HT1080 (cell line): ENCODE data around the gene CBLB. TPM values are rescaled to one million over a fixed set of nuclear protein-coding genes. Genes with fewer than 3 reads are reported as not detected.

Experiments
- DNase-seq: peaks from one replicate; pipeline ENCODE4 v3.0.0-alpha.2; 2015; ENCODE audit warnings: low read depth
- total RNA-seq: library from RNA; depleted of rRNA; stranded (reverse); fragments of >200 nt; shearing (Covaris generic); gene quantifications from 2 replicates; pipeline ENCODE4 v1.2.3, GENCODE V29; 2014

The CBLB gene
- total RNA-seq, 1 experiment from 2014 or later: 5.1 TPM

DNA sequence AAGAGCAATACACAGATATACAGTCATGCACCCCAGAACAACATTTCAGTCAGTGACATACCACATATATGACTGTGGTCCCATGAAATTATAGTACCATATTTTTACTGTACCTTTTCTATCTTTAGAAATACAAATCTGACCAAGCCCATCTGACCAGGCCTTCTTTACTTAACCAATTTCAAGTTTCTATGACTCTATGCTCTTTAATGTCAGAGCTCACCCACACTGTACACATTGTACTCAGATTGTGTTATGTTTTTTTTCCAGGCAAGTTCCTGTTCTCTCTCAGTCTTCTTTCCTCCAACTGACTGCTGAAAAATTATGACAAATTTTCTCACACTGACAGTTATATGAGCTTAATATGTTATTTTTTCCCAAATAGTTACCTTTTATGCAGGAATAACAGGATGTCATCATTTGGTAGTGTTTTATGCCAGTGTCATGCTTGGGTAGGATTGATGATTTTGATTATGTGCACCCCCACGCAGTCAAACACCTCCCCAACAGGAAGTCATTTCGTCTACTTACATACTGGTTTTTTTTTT, 8.0 kb upstream of the CBLB start:
- no peak for DNase-seq

DNA sequence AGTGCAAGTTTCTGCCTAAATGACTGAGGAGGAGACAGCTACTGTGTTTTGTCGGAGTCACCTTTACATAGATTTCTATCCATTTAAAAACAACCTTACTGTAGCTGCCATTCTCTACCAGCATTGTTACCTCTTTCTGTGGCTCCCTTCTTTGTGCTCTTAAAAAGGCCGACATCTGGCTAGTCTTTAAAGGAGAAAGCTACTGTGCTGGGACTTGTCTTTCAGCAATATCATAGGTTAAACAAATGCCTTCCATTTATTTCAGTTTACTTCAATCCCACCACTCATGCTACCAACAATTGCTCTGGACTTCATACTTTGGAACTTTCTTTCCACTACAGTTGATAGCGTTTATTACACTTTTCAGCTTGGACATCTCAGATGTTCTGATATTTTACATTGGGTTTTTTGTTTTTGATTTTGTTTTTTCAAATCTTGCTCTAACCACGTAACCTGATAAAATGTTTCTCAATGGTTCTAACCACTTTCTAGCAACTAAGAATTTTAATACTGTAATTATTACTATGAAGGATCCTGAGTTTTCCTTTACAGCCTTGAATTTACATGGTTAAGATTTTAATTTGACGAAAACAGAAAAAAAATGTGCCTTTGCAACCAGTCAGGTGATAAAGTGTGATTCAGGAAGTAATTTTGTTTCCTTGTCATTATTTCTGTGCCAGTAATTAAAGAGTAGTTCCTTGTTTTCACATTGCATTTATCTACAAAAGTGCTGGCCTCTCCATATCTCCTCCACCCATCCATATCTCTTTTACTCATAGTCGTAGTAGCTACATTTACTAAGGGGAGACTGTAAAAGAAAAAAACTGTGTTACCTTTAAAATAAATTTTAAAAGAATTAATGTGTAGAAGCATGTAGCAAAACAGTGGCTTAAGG, 1.3 kb upstream of the CBLB start:
- peak; percentile 10 for DNase-seq

DNA sequence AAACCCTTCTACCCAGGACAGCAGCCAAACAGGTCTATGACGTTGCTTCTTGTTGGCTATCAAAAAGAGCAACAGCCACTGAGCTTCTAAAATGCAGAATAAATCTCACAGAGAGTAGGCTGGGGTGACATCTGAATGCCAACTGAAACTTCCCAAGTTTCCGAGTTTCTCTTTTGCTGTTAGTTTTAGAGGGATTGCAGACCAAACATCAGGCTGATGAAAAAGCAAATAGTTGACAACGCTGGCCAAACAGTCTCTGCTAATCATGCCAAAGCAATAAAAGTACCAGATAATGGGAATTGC, 670 bp upstream of the CBLB start:
- DNase-seq: no peak

DNA sequence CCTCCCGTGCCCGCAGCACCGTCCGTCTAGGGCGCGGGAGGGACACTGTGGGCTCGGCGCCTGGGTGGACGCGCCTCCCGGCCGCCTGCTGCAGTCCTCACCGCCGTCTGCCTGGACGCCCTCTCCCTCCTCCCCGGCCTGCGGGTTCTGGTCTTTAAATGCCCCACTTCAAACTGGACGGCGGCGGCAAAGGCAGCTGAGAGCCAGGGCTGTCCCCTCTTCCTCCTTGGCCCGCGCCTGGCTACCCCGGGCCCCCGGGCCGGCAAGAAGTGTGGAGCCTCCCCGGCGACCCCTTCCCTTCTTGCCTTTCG, 426 bp downstream of the CBLB start:
- peak; percentile 58 for DNase-seq

DNA sequence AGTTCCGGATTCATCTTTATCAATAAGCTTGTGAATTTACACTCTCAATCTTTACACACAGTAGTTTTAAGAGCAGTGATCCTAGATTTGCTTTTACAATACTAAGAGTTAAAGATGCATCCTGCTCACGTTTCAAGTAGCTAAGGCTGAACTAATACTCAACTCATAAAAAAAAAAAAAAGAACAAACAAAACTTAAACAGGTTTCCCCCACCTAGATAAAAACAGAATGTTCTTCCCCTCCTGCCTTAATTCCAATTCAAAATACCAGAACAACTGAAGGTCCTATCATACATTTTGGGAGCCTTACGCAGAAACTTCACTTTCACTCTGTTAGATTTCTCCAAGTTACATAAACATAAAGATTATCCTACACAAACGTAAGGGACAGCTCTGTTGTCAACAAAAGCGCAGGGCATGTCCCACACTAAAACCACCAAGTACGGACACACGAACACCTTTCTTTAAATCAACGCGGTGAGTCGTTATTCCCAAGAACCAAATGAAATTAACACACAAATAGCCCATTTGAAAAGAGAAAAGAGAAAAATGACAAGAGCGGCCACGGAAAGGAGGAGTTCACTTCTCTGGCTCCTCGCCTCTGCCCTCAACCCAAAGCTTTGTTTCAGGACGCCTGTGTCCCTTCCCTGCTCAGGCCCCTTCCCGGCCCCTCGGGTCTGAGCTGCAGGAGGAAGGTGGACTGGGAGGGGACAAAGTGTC, 941 bp downstream of the CBLB start:
- peak; percentile 7 for DNase-seq

DNA sequence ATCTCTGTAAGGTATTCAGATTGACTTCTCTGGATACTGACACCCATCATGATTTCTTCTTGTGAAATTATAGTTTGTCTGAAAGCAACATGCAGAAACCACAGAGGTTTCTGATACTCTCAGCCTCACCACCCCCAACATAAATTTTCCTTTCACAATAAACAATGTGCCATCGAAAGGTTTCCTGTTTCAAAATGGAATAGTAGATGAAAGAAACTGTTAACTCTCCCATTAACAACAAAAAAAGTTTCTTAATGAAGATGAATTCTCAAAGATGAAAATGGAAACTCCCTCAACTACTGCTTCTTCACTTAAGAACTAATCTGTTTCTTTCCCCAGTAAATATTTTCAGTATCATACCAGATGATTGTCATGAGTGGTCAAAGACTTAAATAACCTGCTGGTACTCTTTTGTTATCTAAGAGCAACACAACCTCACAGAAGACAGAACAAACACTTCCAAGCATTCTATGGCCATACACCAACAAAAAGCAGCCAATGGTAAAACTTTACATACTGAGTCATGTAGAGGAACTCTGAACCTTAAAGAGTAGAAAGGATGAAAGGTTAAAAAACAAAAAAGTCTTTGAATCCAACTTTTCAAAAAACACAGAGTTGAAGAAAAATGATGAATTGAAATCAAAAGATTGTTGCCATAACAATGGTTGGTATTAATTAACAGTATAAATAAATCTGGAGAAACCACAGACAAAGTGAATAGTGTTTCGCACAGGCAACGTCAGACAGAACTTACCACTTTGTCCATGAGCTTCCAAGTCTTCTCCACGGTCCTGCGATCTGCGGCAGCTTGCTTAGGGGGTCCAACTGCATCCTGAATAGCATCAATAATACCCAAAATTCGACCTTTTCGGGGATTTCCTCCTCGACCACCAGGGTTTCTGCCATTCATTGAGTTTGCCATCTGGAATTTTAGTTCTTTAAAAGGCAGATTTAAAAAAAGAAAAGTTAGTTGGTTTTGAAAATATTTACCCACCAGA, 1.9 kb downstream of the CBLB start:
- DNase-seq: peak; percentile 19

DNA sequence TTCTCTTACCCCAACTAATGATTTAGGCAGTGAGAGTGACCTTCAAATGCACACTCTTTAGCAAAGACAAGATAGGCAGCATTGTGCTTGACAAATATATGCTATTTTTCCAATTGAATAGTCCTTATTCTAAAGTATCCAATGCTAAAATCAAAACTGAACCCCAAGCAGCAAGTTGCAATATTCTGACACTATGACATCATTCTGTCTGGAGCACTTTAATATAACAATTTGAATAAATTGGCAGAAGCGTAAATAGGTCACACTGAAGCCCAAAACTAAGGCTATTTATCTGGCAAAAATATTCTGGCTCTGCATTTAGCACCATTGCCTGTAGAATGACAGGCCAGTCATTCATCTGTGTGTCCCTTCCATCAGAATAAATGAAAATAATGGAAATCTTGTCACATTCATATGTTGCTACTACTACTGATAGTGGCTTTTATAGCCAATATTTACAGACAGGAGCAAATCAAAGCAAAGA, 2.9 kb downstream of the CBLB start:
- no peak for DNase-seq

DNA sequence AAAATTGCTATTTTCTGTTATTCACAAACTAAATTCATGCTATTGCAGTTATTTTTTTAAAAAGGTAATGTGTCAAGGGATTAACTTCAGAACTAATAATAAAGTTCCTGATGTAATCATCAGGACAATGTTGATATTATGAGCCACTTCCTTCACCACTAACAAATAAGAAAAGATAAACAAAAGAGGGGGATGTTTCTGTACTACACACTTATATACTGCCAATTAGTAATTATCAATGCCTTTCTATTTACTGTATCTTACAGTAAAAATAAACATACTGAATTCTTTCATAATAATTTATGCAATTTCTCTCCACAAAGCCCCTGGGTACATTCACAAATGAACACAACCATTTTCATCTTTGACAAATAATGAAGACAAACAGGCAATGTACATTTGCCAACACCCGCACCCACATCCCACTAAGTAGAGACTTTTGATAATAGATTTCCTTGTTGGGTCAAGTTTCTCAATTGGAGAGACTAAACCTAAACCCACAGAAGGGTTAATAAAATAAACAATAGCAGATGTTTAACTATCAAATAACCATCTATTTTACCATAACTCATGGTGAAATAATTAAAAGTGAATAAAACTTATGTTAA, 3.7 kb downstream of the CBLB start:
- no peak for DNase-seq

DNA sequence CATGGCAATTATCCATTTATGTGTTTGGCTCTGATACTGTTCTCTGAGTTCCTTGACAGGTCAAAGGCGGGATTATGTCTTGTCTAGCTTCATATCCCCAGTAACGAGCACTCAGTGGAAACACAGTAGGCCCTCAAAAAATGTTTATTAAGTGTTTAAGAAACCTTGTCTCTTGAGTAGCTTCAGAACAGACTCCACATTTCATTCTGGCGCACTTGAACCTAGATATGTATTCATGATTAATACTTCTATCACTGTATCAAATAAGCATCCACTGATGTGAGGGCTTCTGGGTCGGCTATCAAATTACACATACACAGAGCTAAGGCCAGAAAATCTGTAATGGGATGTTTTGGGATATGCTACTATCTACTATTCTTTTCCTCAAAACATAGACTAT, 4.6 kb downstream of the CBLB start:
- DNase-seq: no peak

DNA sequence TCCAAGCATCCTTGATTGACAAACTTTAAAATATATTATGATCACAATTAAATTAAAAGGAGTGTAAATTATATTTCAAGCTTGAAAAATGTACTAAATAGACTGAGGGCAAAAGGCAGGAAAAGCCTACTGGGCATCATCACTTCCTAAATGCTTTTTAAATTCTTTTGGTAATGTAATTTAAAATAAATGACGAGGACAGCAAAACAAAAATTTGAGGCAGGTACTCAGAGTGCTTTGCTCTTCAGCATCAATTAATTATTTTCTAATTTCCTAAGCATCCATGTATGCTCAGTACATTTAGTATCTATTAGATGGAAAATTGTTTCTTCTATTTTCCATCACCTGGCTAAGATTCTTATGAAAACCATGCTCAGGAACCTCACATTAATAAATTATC, 5.2 kb downstream of the CBLB start:
- no peak for DNase-seq

DNA sequence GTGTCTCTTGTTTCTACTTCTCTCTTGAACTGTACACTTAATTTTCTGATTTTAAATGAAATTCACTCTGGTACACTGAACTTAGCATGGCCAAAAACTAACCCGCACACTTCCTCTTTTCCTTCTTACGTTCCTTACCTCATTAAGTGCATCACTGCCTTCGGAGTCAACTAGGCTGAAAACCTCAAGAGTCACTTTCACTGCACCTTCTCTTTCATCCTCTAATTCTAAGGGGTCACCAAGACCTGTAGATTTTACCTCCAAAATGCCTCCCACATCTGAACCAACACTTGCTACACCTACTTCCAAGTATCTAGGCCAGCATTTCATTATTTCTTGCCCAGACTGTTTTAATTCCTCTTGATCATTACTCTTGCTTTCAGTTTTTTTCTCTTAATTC, 6.6 kb downstream of the CBLB start:
- no peak for DNase-seq

DNA sequence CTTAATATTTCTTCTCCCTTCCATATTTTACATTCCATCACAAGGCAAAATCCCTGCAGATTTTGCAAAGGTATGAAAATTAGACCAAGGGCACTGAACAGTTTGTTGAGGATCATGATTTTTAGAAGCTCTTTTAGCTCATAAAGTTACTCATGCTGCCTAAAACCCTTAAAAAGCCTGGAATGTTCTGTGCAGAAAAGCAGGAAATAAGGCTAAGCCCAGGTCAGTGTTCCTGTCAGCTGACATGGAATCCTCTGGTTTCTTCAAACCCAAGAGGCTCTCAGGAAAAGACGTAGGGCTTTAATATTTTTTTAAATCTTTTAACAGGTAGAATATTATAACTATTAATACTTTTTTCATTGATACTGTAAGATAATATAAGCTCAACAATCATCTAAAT, 8.2 kb downstream of the CBLB start:
- no peak for DNase-seq

DNA sequence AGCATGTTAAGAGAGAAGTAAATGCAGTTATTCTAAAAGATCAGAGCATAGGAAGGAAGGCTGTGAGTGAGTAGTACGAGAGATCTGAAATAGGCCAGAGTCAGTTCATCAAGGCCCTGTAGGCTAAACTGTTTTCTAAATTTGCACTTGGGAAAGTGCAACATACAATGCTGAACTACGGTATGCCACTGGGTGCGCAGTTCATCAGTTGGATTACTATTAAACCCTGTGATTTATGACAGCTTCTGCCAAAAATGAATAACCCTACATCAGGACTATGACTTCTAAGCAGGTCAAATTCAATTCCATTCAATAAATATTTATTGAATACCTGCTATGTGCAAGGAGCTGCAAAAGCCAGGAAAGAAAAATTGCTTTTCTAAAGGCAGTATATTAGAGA, 10.8 kb downstream of the CBLB start:
- DNase-seq: no peak

DNA sequence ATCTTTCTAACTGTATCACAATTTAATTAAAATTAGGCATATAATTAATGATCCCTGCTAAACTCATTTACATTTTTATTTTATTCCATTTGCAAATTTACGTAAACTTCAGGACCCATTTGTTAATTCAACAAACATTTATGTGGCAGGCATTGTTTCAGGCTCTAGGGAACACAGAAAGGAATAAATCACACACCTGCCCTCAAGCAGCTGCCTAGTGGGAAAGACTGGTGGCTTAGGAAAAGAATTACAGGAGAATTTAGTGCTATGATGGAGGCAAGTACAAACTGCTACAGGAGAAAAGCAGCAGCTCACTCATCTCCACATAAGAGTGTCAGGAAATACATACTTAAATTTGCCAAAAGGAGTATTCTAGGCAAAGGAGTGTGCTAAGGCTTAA, 11.2 kb downstream of the CBLB start:
- DNase-seq: no peak

DNA sequence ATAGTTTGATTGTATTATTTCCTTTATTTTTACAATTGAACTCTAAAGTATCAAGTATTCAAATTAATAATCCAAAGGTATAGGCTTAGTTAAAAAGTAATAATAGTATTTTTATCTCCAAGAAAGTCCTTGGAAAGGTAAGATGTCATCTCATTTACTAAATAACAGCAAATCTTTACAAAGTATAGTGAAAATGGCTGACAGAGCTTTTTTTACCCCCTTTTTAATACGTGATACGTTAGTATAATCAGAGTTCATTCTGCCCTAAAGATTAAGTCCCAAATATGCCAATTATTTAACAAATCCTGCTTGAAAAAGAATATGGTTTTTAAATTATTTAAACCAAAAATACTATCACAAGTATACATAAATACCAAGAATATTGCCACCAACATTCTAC, 12.2 kb downstream of the CBLB start:
- DNase-seq: no peak

DNA sequence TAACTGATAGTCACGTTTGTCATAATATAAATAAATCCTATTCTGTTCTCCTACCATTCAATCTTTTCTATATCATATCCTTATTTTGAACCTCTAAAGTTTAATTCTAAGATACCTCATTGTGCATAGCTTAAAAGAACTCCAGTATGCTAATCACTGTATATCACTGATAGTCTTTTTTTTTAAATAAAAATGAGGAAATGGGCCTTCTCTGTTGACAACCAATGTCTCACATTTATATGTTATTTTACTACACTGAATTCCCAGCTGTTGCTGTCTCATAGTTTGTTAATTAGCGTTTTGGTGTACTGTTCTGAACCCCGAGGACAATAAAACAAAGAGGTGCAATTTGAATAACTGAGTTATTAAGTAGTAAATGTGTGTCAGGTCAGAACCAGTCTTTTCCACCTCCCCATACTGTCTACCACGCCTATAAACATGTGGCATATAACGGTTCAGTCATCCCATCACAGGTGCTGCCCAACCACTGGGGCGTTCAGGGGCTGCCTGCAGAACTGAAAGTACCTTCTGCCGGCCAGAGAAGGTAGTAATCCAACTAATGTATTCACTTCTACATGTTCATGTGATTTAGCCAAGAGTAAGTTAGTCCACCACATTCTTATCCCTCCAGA, 14.9 kb downstream of the CBLB start:
- no peak for DNase-seq

DNA sequence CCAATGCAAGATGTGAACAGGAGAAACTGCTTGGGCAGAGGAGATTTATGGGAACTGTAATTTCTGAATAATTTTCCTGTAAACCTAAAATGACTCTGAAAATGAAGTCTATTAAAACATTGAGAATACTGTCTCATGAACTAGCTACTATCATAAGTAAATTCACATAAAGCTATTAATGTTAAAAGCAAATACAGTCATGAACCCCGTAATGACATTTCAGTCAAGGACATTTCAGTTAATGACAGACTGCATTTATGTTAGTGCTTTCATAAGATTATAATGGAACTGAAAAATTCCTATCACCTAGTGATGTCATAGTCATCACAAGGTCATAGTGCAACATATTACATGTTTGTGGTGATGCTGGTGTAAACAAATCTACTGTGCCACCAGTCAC, 17.2 kb downstream of the CBLB start:
- DNase-seq: no peak

DNA sequence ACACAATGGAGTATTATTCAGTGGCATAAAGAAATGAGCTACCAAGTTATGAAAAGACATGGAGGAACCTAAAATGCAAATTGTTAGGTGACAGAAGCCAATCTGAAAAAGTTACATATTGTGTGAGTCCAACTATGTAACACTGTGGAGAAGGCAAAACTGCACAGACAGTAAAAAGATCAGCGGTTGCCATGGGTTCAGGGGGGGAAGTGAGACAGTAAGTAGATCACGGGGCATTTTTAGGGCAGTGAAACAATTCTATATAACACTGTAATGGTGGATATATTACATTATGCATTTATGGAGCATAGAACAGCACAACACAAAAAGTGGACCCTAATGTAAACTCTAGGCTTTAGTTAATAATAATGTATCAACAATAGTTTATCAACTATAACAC, 17.6 kb downstream of the CBLB start:
- no peak for DNase-seq

DNA sequence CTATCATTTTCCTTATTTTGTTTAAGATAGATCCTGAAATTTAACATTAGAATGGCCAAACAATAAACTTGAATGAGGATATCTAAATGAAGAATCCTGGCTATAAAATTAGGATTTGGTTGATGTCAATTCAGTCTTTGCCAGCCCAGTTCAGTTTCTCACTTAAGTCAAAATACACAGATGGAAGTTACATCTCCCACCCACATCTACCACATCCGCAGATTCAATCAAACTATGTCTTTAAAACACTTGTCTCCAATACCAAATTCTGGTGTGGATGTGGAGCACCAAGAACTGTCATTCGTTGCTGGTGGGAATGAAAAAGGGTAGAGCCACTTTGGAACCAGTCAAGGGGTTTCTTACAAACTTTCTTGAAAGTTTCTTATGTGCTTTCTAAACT, 18.2 kb downstream of the CBLB start:
- no peak for DNase-seq

DNA sequence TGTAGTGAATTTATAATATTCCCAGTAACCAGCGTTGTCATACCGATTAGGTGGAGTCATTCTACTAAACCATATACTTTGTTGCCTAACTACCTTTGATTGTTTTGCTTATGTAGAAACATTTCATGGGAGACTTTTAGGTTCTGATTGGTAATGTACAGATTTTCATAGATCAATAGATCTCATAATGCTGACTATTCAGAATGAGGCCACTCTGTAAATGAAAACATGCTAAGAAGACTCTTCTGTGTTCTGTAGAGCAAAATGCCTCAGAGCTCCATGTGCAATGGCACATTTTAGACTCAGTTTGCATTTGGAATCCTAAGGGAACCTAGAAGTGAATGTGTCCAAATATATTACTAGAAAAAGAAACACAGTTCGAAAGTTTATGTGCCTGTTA, 20.0 kb downstream of the CBLB start:
- no peak for DNase-seq

DNA sequence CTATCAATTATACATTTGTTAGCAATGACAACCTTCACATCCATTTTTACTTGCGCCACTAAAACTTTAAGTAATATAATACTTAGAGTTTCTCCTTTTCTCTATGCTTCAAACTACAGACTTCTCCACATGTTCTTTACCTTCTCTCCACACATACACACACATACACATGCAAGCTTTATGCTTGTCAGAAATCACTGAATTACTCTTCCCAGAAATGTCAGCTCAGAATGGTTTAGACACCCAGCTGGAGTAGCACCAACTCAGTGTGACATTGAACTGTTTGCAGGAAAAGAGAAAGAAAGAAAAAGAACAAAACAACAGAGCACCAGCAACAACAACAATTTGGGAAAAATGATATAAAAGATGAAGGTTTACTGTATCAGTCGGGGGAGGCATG, 20.9 kb downstream of the CBLB start:
- no peak for DNase-seq
